GM21717 (cell line): ENCODE data around the gene TTLL6.
"Not testable (repeated sequence)": the region's sequence is repeated elsewhere in the genome, so short reads cannot be mapped to it uniquely, and the experiment has no call there.

Source experiments
- ATAC-seq: cut with Tn5 transposase; IDR thresholded peaks from one replicate; pipeline ENCODE4 v1.9.1; 2021; ENCODE audit warnings: mild to moderate bottlenecking, moderate library complexity; ENCODE audit not compliant: unreplicated experiment

TTLL6 gene

DNA sequence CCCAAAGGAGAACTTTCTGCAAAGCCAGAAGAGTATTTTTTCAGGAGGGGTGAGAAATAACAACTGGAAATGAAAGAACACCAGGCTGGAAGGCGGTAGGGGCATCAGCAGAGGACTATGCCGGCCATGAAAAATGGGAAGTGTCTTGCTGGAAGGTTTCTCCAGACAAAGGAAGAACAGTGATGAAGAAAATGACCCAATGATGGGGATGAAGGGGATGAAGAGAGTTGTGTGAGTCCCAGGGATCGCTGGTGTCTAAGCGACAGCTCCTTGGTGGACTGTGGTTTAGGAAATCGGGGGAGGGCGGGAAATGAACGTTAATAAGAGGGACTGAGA is 623 bp downstream of the TTLL6 start:
- no peak for ATAC-seq

DNA sequence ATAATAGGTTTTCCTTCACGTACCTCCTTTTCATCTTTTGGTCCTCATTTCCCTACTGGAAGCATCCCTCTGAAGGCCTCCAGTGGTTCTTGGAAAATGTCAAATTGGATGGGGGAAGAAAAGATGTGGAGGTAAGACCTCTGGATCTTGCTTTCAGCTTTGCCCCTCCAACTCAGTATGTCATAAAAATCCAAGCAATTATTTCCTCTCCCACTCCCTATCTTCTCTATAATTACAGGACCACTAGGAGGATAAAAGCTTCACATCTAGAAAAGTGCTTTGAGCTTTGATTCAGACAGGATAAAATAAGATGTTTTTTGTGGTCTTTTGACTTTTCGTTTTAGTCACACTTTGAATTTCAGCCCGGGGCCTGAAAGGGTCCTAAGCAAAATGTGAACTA is 1.7 kb downstream of the TTLL6 start:
- ATAC-seq = no peak

DNA sequence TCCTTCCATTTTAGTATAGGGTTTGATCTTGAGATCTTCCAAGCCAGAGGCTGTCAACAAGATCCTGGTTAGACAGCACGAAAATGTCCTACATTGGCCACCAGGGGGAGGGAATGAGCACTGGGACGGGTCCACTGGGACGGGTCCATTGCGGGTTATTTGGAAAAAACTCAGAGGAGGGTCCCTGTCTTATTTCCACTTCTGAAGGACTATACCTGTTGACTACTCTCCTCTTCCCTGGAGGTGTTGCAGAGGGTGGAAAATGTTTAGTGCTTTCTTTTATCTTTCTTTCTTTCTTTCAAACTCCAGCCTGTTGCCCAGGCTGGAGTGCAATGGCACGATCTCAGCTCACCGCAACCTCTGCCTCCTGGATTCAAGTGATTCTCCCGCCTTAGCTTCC is 2.5 kb downstream of the TTLL6 start:
- ATAC-seq = no peak

GRCh38 chr17:48812001-48812400 is 5.0 kb downstream of the TTLL6 start:
- no peak for ATAC-seq

GRCh38 chr17:48809182-48809581 is 7.8 kb downstream of the TTLL6 start:
- no peak for ATAC-seq

- no peak for ATAC-seq
Observed at GRCh38 chr17:48804936-48805411, 12.1 kb downstream of the TTLL6 start.

DNA sequence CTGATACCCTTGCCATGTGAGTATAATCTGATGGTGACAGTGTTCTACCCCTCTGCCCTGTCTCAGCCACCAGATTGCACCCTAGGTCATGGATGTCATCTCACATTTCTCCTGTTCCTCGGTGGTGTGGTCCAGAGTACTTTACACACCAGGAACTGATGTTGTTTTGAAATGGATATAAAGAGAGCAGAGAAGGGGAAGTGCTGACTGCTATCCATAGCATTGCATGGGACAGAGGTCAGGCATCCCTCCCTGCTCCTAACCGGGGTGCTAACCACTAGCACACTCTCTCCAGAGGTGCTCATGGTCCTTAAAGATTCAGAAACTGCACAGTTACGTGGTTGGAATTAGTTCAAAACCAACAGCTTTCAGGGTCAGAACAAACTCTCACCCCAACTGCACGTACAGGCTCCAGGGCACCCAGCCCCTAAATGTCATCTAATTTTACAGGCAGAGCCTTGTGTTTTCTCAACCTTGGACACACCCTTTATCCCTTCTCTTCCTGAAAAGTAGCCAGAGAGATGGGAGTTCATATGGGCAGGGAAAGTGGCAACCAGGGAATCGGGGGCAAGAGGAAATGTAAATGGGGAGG is 16.3 kb downstream of the TTLL6 start:
- no peak for ATAC-seq

- ATAC-seq = no peak
Observed at GRCh38 chr17:48799069-48799723, 17.8 kb downstream of the TTLL6 start.

DNA sequence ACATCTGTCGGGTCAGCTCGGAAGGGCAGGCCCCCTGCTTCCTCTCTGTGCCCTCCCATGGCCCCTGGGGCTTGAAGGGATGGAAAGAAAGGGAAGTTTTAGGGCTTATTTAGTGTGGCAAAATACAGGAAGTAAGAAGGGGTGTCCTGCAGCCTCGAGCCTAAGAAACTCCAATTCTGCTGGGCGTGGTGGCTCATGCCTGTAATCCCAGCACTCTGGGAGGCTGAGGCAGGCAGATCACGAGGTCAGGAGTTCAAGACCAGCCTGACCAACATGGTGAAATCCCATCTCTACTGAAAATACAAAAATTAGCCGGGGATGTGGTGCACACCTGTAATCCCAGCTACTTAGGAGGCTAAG is 20.9 kb downstream of the TTLL6 start:
- not testable (repeated sequence) for ATAC-seq

- no peak for ATAC-seq
Observed at GRCh38 chr17:48795444-48796162, 21.4 kb downstream of the TTLL6 start.

GRCh38 chr17:48792033-48792798 is 24.8 kb downstream of the TTLL6 start:
- no peak for ATAC-seq

DNA sequence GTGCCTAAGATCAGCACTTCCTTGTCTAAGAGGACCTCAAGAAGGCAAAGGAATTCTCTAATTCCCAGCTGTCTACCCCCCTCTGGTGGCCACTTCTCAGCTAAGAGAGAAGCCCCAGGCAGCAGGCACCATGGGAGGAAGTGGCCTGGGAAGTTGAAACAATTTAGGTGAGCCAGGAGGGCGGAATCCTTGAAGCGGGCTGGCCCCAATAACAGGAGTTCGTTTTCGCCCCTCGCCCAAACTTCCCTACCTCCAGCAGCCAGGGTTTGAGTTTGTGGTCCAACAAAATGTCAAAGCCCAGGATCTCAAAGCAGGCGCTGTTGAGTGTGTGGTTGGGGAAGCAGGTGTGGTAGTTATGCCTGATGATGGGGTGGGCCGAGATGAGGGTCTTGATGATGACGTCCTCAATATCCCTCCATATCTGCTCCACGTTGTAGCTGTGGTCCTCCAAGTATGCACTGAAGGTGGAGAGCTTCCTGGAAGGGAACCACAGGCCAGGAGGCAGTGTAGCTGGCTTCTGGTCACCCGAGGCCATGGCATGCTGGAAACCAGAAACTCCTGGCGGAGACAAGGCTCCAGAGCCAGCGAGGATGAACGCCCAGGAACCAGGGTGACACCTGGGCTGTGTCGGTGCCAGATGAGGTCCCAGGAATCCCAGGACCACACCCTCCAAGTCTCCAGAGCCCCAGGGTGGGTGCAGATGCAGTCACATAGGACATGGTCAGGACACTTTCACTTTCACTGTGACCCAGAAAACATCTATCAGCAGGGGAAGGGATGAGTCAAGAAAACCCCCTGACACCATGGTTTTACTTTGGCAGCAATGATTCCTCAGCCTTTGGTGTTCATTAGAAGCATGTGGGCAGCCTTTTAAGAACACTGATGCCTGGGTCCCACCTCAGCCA is 25.6 kb downstream of the TTLL6 start:
- peak; percentile 41 for ATAC-seq

DNA sequence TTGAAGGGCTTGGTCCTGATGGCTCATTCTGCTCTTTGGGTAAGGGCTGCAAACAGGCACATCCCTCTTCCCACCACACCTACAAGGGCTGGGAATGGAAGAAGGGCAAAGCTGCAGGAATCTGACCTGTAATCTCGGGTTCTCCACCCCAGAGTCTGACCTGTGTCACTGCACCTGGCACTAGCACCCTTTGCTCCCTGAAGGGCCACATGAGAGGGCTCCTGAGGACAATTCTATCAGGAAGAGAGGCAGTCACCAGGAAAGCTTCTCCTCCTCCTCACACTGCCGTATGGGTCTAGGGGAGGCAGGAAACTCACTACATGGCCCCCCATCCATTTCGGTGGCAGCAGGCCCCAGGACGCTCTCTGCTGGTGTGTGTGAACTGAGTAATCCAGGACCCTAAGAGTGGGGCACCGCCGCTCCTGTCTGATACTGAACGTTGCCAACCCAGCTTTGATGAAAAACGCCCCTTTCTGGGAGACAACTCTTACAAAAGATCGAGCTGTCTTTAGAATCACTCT is 26.4 kb downstream of the TTLL6 start:
- ATAC-seq = no peak

- ATAC-seq = no peak
Observed at GRCh38 chr17:48787828-48788227, 29.2 kb downstream of the TTLL6 start.

DNA sequence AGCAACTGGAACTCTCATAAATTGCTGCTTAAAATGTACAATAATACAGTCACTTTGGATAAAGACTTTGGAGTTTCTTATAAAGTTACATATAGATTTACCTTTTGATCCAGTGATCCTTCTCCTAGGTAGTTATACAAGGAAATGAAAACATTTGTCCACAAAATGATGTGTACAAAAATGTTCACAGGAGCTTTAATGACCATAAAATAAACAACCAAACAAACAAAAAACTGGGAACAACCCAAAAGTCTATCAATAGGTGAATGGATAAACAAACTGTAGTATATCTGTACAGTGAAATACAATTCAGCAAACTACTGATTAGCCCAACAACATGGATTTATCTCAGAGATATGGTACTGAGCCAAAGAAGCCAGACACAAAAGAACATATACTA is 37.6 kb downstream of the TTLL6 start:
- ATAC-seq = no peak

DNA sequence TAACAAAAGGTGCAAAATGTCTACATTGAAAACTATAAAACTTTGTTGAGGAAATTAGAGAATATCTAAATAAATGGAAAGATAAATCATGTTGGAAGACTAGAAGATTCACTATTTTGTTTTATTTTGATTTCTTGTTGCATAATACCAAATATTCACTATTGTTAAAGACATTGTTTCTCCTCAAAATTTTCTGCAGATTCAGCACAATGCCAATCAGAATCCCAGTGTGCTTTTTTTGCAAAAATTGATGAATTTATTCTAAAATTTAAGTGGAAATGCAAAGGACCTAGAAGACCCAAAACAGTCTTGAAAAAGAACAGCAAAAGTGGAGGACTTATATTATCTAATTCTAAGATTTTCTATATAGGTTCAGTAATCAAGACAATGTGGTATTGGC is 40.4 kb downstream of the TTLL6 start:
- no peak for ATAC-seq

DNA sequence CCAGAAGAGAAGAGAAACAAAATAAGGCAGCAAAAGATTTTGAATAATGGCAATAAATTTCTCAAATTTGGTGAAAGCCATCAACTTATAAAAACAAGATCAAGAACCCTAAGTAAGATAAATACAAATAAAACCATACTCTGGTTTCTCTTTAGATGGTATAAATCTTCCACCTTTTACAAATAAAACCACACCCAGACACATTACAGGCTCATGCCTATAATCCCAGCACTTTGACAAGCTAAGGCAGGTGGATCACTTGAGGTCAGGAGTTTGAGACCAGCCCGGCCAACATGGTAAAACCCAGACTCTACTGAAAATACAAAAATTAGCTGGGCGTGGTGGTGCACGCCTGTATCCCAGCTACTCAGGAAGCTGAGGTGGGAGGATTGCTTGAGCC is 43.8 kb downstream of the TTLL6 start:
- ATAC-seq = no peak

DNA sequence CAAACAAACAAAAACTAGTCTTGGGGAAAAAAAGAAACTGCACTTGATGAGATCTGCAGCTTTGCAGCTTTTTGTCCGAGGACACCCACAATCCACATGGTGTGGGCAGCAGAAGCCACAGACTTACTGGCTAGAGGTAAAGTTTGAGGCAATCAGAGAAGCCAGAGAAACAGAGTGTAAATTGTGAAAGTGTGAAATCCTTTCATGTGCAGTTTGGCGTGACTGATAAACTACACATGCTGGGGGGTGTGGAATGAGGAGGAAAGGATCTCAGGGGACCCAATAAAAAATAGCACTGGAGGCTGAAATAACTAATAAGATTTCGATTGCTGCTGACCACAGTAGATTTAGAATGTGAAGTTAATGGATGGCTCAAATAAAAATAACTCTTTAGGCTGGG is 46.1 kb downstream of the TTLL6 start:
- no peak for ATAC-seq

DNA sequence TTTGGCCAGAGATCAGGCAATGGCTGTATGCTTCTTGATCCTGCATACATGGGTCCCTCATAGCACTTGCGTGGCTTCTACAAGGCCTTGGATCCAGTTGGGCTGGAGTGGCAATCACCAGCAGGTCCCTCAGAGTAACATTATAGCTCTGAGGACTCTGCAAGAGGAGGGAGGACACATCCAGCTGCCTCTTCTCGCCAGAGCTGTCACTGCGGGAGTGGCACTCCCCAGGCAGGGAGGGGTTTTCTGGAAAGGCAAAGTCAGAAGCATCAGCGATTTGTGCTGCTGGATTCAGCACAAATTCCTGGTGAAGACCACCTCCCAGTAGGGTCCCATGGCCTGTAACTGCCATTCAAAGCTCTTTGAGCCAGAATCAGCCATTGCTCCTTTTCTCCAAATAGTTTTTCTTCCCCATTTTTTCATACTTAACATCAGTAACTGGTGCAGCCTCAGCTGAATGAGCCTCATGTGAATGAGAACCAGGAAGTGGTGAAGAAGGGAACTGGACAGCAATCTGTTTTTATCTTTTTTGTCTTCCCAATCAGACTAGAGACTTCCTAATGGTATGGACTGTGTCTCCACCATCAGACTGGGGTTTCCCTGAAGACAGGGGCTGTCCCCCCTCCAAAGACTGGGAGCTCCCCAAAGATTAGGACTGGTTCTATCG is 47.9 kb downstream of the TTLL6 start:
- no peak for ATAC-seq

DNA sequence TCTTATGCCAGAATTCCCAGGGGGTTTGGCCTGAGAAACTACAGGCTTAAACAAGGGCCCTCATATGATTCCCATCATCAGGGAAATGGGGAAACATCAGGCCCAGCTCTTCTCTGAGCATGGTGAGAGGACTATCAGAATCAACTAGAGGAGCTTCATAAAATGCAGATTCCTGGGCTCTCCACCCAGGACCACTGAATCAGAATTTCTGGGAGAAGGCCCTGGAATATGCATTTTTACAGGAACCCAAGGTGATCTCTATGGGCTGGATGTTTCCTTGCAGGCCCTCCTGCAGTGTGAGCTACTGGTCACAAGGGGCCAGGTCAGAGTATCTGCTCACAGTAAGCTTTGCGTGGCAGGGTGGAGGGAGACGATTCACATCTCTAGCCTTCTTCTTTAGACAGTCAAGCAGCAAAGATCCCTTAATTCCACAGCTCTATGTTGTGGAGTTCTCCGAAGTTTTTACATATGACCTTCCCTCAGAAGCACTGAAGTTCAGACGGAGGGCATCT is 49.7 kb downstream of the TTLL6 start:
- ATAC-seq = no peak
